Measurements from ENCODE around the gene UTF1. TPM values are rescaled to one million over a fixed set of nuclear protein-coding genes. Genes with fewer than 3 reads are reported as not detected.

The UTF1 gene
- total RNA-seq, 1 donor = not detected

GRCh38 chr10:133201948-133202725 lies 27.9 kb upstream of the UTF1 start:
- Histone ChIP-seq H3K4me1 (ENCODE audit: insufficient read depth, low read length) (no peaks in the 10 kb centered on the region), H3K4me3 (ENCODE audit: low read length) (no peak overlapping the region), H3K27me3 (ENCODE audit: insufficient read depth, low read length) (no peaks in the 10 kb centered on the region), H3K9me3 (ENCODE audit: low read depth, low read length) (no peaks in the 10 kb centered on the region)

- no peak overlapping the region for H3K4me3 ChIP-seq (ENCODE audit: low read length)
- H3K9me3 ChIP-seq (ENCODE audit: low read depth, low read length) = no peaks in the 10 kb centered on the region
- no peaks in the 10 kb centered on the region for H3K4me1 ChIP-seq (ENCODE audit: insufficient read depth, low read length)
- no peaks in the 10 kb centered on the region for H3K27me3 ChIP-seq (ENCODE audit: insufficient read depth, low read length)
These were observed 27.0 kb upstream of the UTF1 start for GRCh38 chr10:133202778-133203651.

GRCh38 chr10:133203652-133204195 lies 26.3 kb upstream of the UTF1 start:
- Histone ChIP-seq H3K27me3 (ENCODE audit: insufficient read depth, low read length) (no peaks in the 10 kb centered on the region), H3K9me3 (ENCODE audit: low read depth, low read length) (no peaks in the 10 kb centered on the region), H3K4me3 (ENCODE audit: low read length) (no peak overlapping the region), H3K4me1 (ENCODE audit: insufficient read depth, low read length) (no peaks in the 10 kb centered on the region)

GRCh38 chr10:133204226-133205015 lies 25.6 kb upstream of the UTF1 start:
- Histone ChIP-seq H3K9me3 (ENCODE audit: low read depth, low read length) (no peaks in the 10 kb centered on the region), H3K4me1 (ENCODE audit: insufficient read depth, low read length) (no peaks in the 10 kb centered on the region), H3K27me3 (ENCODE audit: insufficient read depth, low read length) (no peaks in the 10 kb centered on the region), H3K4me3 (ENCODE audit: low read length) (no peak overlapping the region)

- H3K27me3 ChIP-seq (ENCODE audit: insufficient read depth, low read length) = no peaks in the 10 kb centered on the region
- H3K4me1 ChIP-seq (ENCODE audit: insufficient read depth, low read length) = no peaks in the 10 kb centered on the region
- no peaks in the 10 kb centered on the region for H3K9me3 ChIP-seq (ENCODE audit: low read depth, low read length)
- no peak overlapping the region for H3K4me3 ChIP-seq (ENCODE audit: low read length)
These were observed 24.9 kb upstream of the UTF1 start for GRCh38 chr10:133205146-133205545.

- H3K4me1 ChIP-seq (ENCODE audit: insufficient read depth, low read length) = no peaks in the 10 kb centered on the region
- no peak overlapping the region for H3K4me3 ChIP-seq (ENCODE audit: low read length)
- H3K9me3 ChIP-seq (ENCODE audit: low read depth, low read length) = no peaks in the 10 kb centered on the region
- no peaks in the 10 kb centered on the region for H3K27me3 ChIP-seq (ENCODE audit: insufficient read depth, low read length)
These were observed 23.5 kb upstream of the UTF1 start for GRCh38 chr10:133206356-133207040.

GRCh38 chr10:133207041-133207600 lies 22.9 kb upstream of the UTF1 start:
- H3K27me3 ChIP-seq (ENCODE audit: insufficient read depth, low read length) = no peaks in the 10 kb centered on the region
- no peak overlapping the region for H3K4me3 ChIP-seq (ENCODE audit: low read length)
- H3K4me1 ChIP-seq (ENCODE audit: insufficient read depth, low read length) = no peaks in the 10 kb centered on the region
- no peaks in the 10 kb centered on the region for H3K9me3 ChIP-seq (ENCODE audit: low read depth, low read length)

GRCh38 chr10:133207627-133208026 lies 22.4 kb upstream of the UTF1 start:
- H3K9me3 ChIP-seq (ENCODE audit: low read depth, low read length) = no peaks in the 10 kb centered on the region
- no peaks in the 10 kb centered on the region for H3K4me1 ChIP-seq (ENCODE audit: insufficient read depth, low read length)
- H3K4me3 ChIP-seq (ENCODE audit: low read length) = no peak overlapping the region
- H3K27me3 ChIP-seq (ENCODE audit: insufficient read depth, low read length) = no peaks in the 10 kb centered on the region

- H3K9me3 ChIP-seq (ENCODE audit: low read depth, low read length) = no peaks in the 10 kb centered on the region
- H3K4me3 ChIP-seq (ENCODE audit: low read length) = no peak overlapping the region
- H3K27me3 ChIP-seq (ENCODE audit: insufficient read depth, low read length) = no peaks in the 10 kb centered on the region
- no peaks in the 10 kb centered on the region for H3K4me1 ChIP-seq (ENCODE audit: insufficient read depth, low read length)
These were observed 21.6 kb upstream of the UTF1 start for GRCh38 chr10:133208466-133208865.

- Histone ChIP-seq H3K27me3 (ENCODE audit: insufficient read depth, low read length) (no peaks in the 10 kb centered on the region), H3K9me3 (ENCODE audit: low read depth, low read length) (no peaks in the 10 kb centered on the region), H3K4me3 (ENCODE audit: low read length) (no peak overlapping the region), H3K4me1 (ENCODE audit: insufficient read depth, low read length) (no peaks in the 10 kb centered on the region)
These were observed 20.9 kb upstream of the UTF1 start for GRCh38 chr10:133209117-133209516.

- Histone ChIP-seq H3K4me1 (ENCODE audit: insufficient read depth, low read length) (no peaks in the 10 kb centered on the region), H3K27me3 (ENCODE audit: insufficient read depth, low read length) (no peaks in the 10 kb centered on the region), H3K9me3 (ENCODE audit: low read depth, low read length) (no peaks in the 10 kb centered on the region), H3K4me3 (ENCODE audit: low read length) (no peak overlapping the region)
These were observed 20.4 kb upstream of the UTF1 start for GRCh38 chr10:133209641-133210040.

- H3K27me3 ChIP-seq (ENCODE audit: insufficient read depth, low read length) = no peaks in the 10 kb centered on the region
- no peak overlapping the region for H3K4me3 ChIP-seq (ENCODE audit: low read length)
- H3K9me3 ChIP-seq (ENCODE audit: low read depth, low read length) = no peaks in the 10 kb centered on the region
- no peaks in the 10 kb centered on the region for H3K4me1 ChIP-seq (ENCODE audit: insufficient read depth, low read length)
These were observed 19.4 kb upstream of the UTF1 start for GRCh38 chr10:133210398-133211140.

GRCh38 chr10:133211141-133211830 lies 18.7 kb upstream of the UTF1 start:
- H3K9me3 ChIP-seq (ENCODE audit: low read depth, low read length) = no peaks in the 10 kb centered on the region
- no peaks in the 10 kb centered on the region for H3K27me3 ChIP-seq (ENCODE audit: insufficient read depth, low read length)
- H3K4me1 ChIP-seq (ENCODE audit: insufficient read depth, low read length) = no peaks in the 10 kb centered on the region
- H3K4me3 ChIP-seq (ENCODE audit: low read length) = no peak overlapping the region

Data from mononuclear cell (primary cell).